ENCODE data around the gene SUGCT. TPM values are rescaled to one million over a fixed set of nuclear protein-coding genes. Genes with fewer than 3 reads are reported as not detected.
"Not testable (repeated sequence)": the region's sequence is repeated elsewhere in the genome, so short reads cannot be mapped to it uniquely, and the experiment has no call there.

SUGCT gene
- total RNA-seq, 2 experiments from 2014 or later: 0.44 to 0.57 TPM

GRCh38 chr7:40644454-40645188 is 509.8 kb downstream of the SUGCT start:
- ATAC-seq (ENCODE audit: low read depth) (peak; percentile 92), DNase-seq (peak; percentile 47)
- H3K36me3 Mint-ChIP-seq: peaks cover 2% of the 10 kb centered on the region
- H3K27ac Mint-ChIP-seq: peak overlapping the region; percentile 34
- peak overlapping the region; percentile 40 for H3K4me3 Mint-ChIP-seq
- H3K9me3 Mint-ChIP-seq: no peaks in the 10 kb centered on the region
- peaks cover 22% of the 10 kb centered on the region for H3K4me1 Mint-ChIP-seq
- POLR2A ChIA-PET: no interaction called here
- H3K27me3 Mint-ChIP-seq: peaks cover 9% of the 10 kb centered on the region

GRCh38 chr7:40645197-40645596 is 510.4 kb downstream of the SUGCT start:
- ATAC-seq (ENCODE audit: low read depth) (no peak), DNase-seq (no peak)
- H3K4me3 Mint-ChIP-seq: peak overlapping the region; percentile 40
- POLR2A ChIA-PET: no interaction called here
- peaks cover 22% of the 10 kb centered on the region for H3K4me1 Mint-ChIP-seq
- H3K36me3 Mint-ChIP-seq: peaks cover 2% of the 10 kb centered on the region
- H3K27me3 Mint-ChIP-seq: peaks cover 9% of the 10 kb centered on the region
- H3K9me3 Mint-ChIP-seq: no peaks in the 10 kb centered on the region
- H3K27ac Mint-ChIP-seq: no peak overlapping the region

DNA sequence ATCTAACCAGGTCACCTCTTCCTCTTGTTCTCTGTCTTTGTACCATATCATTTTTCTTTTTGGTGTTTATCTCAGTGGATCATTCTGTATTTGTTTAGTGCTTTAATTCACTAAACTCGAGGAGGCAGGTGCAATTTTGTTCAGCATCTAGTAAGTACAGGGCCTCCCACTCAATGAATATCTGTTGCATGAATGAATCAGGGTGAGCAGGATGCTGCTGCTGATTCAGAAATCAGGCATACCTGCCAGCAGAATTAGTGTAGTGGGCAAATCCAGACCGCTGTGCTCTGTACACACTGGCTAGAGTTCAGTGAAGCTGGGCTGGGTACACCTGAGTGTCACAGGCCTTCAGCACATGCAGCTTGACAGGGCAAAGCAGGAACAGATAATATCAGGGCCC is 511.9 kb downstream of the SUGCT start:
- POLR2A ChIA-PET: no interaction called here
- Mint-ChIP-seq H3K4me3 (no peak overlapping the region), H3K27ac (no peak overlapping the region), H3K27me3 (peaks cover 5% of the 10 kb centered on the region), H3K4me1 (peaks cover 24% of the 10 kb centered on the region), H3K9me3 (peaks cover 8% of the 10 kb centered on the region), H3K36me3 (peaks cover 2% of the 10 kb centered on the region)
- DNase-seq: no peak
- ATAC-seq (ENCODE audit: low read depth): no peak

GRCh38 chr7:40647719-40648118 is 512.9 kb downstream of the SUGCT start:
- ATAC-seq (ENCODE audit: low read depth) (no peak), DNase-seq (no peak)
- H3K27ac Mint-ChIP-seq: no peak overlapping the region
- H3K27me3 Mint-ChIP-seq: peaks cover 3% of the 10 kb centered on the region
- peaks cover 3% of the 10 kb centered on the region for H3K36me3 Mint-ChIP-seq
- H3K9me3 Mint-ChIP-seq: peaks cover 11% of the 10 kb centered on the region
- H3K4me3 Mint-ChIP-seq: no peak overlapping the region
- H3K4me1 Mint-ChIP-seq: peaks cover 26% of the 10 kb centered on the region
- POLR2A ChIA-PET: no interaction called here

- DNase-seq: no peak
- peaks cover 3% of the 10 kb centered on the region for H3K36me3 Mint-ChIP-seq
- no peak overlapping the region for H3K4me3 Mint-ChIP-seq
- POLR2A ChIA-PET: no interaction called here
- no peak for ATAC-seq (ENCODE audit: low read depth)
- H3K4me1 Mint-ChIP-seq: peaks cover 25% of the 10 kb centered on the region
- no peak overlapping the region for H3K27ac Mint-ChIP-seq
- peaks cover 3% of the 10 kb centered on the region for H3K27me3 Mint-ChIP-seq
- peaks cover 11% of the 10 kb centered on the region for H3K9me3 Mint-ChIP-seq
Observed at GRCh38 chr7:40649247-40649646, 514.4 kb downstream of the SUGCT start.

GRCh38 chr7:40650903-40651302 is 516.1 kb downstream of the SUGCT start:
- peaks cover 11% of the 10 kb centered on the region for H3K9me3 Mint-ChIP-seq
- H3K4me1 Mint-ChIP-seq; POLR2A ChIA-PET; H3K4me3 Mint-ChIP-seq; H3K27me3 Mint-ChIP-seq; DNase-seq; H3K27ac Mint-ChIP-seq; ATAC-seq (ENCODE audit: low read depth); H3K36me3 Mint-ChIP-seq: not testable (repeated sequence)

DNA sequence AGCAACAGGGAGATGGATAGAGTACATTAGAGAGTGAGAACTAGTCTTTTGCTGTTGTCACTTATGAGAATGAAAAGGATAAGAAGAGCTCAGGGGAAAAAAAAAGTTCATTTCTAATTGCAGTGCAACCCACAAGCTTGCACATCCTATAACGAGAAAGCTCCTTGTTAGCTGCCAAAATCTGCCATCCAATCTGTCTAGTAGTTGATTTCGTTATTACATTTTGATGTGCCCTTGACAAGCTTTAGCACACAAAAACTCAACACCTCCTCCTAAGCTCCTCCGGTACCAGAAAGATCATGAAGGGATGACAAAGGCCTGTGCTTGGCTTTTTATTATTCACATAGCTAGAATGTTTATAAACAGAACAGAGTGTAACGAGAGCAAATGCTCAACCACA is 519.4 kb downstream of the SUGCT start:
- Mint-ChIP-seq H3K36me3 (peaks cover 2% of the 10 kb centered on the region), H3K4me3 (no peak overlapping the region), H3K4me1 (peaks cover 8% of the 10 kb centered on the region), H3K27me3 (peaks cover 3% of the 10 kb centered on the region), H3K27ac (no peak overlapping the region), H3K9me3 (peaks cover 11% of the 10 kb centered on the region)
- POLR2A ChIA-PET: no interaction called here
- no peak for ATAC-seq (ENCODE audit: low read depth)
- DNase-seq: no peak

DNA sequence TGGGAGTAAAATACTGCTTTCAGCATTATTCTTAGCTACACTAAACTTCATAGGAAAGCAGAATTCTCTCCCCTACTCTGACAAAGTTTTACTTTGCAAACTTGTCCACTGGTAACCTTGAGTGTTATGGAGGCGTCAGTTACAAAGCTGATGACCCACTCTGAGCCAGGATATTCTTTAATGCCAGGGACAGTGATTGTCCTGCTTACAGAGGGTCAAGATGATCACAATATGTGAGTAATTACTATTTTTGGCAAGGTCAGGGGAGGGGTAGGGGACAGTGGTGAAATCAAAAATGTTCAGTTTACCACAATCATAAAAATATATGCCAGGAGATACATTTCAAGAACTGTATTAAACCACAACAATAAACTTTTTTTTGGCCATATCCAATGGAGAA is 520.6 kb downstream of the SUGCT start:
- no peak overlapping the region for H3K4me3 Mint-ChIP-seq
- peaks cover 3% of the 10 kb centered on the region for H3K27me3 Mint-ChIP-seq
- H3K27ac Mint-ChIP-seq: no peak overlapping the region
- H3K4me1 Mint-ChIP-seq: peaks cover 8% of the 10 kb centered on the region
- peaks cover 2% of the 10 kb centered on the region for H3K36me3 Mint-ChIP-seq
- H3K9me3 Mint-ChIP-seq: peaks cover 11% of the 10 kb centered on the region
- POLR2A ChIA-PET: no interaction called here
- ATAC-seq (ENCODE audit: low read depth): no peak
- no peak for DNase-seq

GRCh38 chr7:40656349-40656748 is 521.5 kb downstream of the SUGCT start:
- Mint-ChIP-seq H3K27ac (no peak overlapping the region), H3K27me3 (peaks cover 3% of the 10 kb centered on the region), H3K4me3 (no peak overlapping the region), H3K36me3 (peaks cover 2% of the 10 kb centered on the region), H3K9me3 (peaks cover 5% of the 10 kb centered on the region), H3K4me1 (peaks cover 8% of the 10 kb centered on the region)
- POLR2A ChIA-PET: no interaction called here
- no peak for ATAC-seq (ENCODE audit: low read depth)
- DNase-seq: no peak

DNA sequence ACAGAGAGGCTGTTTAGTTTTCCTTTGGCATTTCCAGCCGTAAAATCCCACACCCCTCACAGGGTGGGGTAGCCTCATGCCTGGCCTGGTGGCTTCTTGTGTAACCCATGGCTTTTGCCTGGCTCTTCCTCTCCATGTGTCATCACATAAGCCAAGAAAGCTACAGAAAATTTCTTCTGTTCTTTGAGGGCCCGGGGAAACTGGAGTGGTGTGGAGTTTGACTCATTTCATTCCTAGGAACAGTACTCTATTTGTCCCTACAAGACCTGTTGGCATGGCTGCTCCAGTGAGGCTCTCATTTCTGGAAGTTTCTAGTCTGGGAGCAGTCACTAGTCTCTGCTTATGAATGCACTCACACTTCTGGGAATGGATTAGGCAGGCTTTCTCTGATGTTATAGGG is 523.9 kb downstream of the SUGCT start:
- Mint-ChIP-seq H3K36me3 (no peaks in the 10 kb centered on the region), H3K4me3 (no peak overlapping the region), H3K4me1 (no peaks in the 10 kb centered on the region), H3K27ac (no peak overlapping the region), H3K9me3 (peaks cover 2% of the 10 kb centered on the region), H3K27me3 (no peaks in the 10 kb centered on the region)
- no peak for DNase-seq
- POLR2A ChIA-PET: no interaction called here
- ATAC-seq (ENCODE audit: low read depth): no peak

GRCh38 chr7:40659231-40659630 is 524.4 kb downstream of the SUGCT start:
- H3K27ac Mint-ChIP-seq: no peak overlapping the region
- H3K36me3 Mint-ChIP-seq: no peaks in the 10 kb centered on the region
- H3K27me3 Mint-ChIP-seq: no peaks in the 10 kb centered on the region
- no peaks in the 10 kb centered on the region for H3K4me1 Mint-ChIP-seq
- DNase-seq (no peak), ATAC-seq (ENCODE audit: low read depth) (no peak)
- no peak overlapping the region for H3K4me3 Mint-ChIP-seq
- H3K9me3 Mint-ChIP-seq: peaks cover 2% of the 10 kb centered on the region
- POLR2A ChIA-PET: no interaction called here

DNA sequence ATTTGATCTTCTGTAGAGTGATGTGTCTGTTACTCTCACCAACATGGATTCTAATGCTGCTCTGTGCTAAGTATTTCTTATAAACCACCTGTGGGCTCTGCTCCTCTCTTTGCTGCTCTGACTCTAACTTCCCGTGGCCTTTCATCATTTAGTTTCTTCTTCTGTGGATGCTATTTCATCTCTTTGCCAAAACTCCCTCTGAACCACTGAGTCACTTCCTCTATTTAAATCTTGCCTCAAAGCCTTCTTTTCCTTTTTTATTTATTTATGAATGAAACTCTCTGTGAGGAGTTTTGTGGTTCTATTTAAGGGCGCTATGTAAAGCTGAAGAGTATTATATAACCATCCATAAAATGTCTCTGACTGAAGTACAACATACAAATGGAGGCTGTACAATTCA is 538.5 kb downstream of the SUGCT start:
- Mint-ChIP-seq H3K27me3 (peaks cover 2% of the 10 kb centered on the region), H3K36me3 (no peaks in the 10 kb centered on the region), H3K9me3 (no peaks in the 10 kb centered on the region), H3K27ac (peak overlapping the region; percentile 51), H3K4me3 (peak overlapping the region; percentile 35), H3K4me1 (peaks cover 14% of the 10 kb centered on the region)
- no peak for DNase-seq
- POLR2A ChIA-PET: no interaction called here
- ATAC-seq (ENCODE audit: low read depth): peak; percentile 80

DNA sequence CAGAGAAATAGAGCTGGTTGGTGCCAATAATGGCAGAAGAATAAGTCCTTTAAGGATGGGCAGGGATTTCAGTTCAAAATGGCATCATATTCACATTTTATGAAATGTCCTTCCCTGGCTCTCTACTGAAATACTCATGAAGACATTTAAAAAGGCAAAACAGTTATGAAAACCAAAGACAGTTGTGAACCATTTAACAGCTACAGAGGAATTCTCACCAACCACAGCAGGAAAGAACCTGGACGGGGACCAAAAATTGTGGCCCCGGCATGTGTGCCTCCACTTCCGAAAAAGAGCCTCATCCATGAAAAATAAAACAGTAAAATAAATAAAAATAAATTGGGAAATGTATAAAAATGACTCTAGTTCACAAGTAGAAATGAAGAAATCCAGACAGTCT is 539.5 kb downstream of the SUGCT start:
- POLR2A ChIA-PET: no interaction called here
- DNase-seq: no peak
- peaks cover 14% of the 10 kb centered on the region for H3K4me1 Mint-ChIP-seq
- no peaks in the 10 kb centered on the region for H3K36me3 Mint-ChIP-seq
- H3K9me3 Mint-ChIP-seq: no peaks in the 10 kb centered on the region
- H3K27me3 Mint-ChIP-seq: peaks cover 2% of the 10 kb centered on the region
- H3K4me3 Mint-ChIP-seq: no peak overlapping the region
- H3K27ac Mint-ChIP-seq: no peak overlapping the region
- no peak for ATAC-seq (ENCODE audit: low read depth)

GRCh38 chr7:40675741-40676140 is 540.9 kb downstream of the SUGCT start:
- Mint-ChIP-seq H3K27me3 (peaks cover under 1% of the 10 kb centered on the region), H3K4me1 (peaks cover 14% of the 10 kb centered on the region), H3K36me3 (no peaks in the 10 kb centered on the region), H3K27ac (no peak overlapping the region), H3K4me3 (no peak overlapping the region), H3K9me3 (no peaks in the 10 kb centered on the region)
- POLR2A ChIA-PET: no interaction called here
- ATAC-seq (ENCODE audit: low read depth): no peak
- no peak for DNase-seq

DNA sequence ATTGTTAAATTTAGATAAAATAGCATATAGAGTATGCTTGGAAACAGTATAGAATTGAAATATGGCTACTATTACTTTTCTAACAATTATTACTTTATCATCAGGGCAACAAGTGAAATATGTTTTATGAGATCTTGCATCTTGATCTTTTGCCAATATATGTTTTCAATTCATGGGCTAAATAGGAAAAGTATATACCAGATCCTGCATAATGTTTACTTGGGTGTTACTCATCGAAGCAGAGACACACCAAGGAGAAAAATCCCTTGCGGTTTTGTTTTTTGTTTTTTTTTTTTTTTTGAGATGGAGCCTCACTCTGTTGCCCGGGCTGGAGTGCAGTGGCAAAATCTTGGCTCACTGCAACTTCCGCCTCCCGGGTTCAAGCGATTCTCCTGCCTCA is 541.4 kb downstream of the SUGCT start:
- Mint-ChIP-seq H3K27ac (no peak overlapping the region), H3K9me3 (no peaks in the 10 kb centered on the region), H3K4me3 (no peak overlapping the region), H3K4me1 (peaks cover 14% of the 10 kb centered on the region), H3K27me3 (no peaks in the 10 kb centered on the region), H3K36me3 (no peaks in the 10 kb centered on the region)
- ATAC-seq (ENCODE audit: low read depth): no peak
- POLR2A ChIA-PET: no interaction called here
- DNase-seq: no peak

All from activated naive CD8-positive, alpha-beta T cell treated with anti-CD3 and anti-CD28 coated beads, Interleukin-2, amount 10 ng/mL, durations not matched to agents 7 days and 5 days (primary cell).